Endothelial cell of umbilical vein (primary cell): ENCODE results near the gene IL23A. TPM values are rescaled to one million over a fixed set of nuclear protein-coding genes. Genes with fewer than 3 reads are reported as not detected.

Source experiments
- BruUV-seq: library from RNA; stranded (reverse); fragments of 400-500 nt; replicated peaks from 2 replicates; lab custom pipeline; 2021; lab: Mats Ljungman, UMichigan
- CTCF ChIA-PET: fragments of 300-600, 350-600 bp; sonication (Branson Sonifier 250); formaldehyde crosslinking; loops from one replicate; lab custom pipeline; 2021; ENCODE audit warnings: antibody characterized with exemption, inconsistent platforms; lab: Charles Lee
- POLR2A ChIA-PET: fragments of 300-600, 350-600 bp; sonication (Branson Sonifier 250); formaldehyde crosslinking; loops from one replicate; lab custom pipeline; 2021; ENCODE audit warnings: antibody characterized with exemption, inconsistent platforms; lab: Charles Lee
- DNase-seq: peaks from one replicate; pipeline ENCODE4 v3.0.0-alpha.2; 2011; ENCODE audit warnings: low read depth, low spot score
- FAIRE-seq: peaks from 2 replicates; lab custom pipeline; 2011; peaks lifted over from hg19 to GRCh38; lab: Jason Lieb, UNC
- H2AFZ ChIP-seq: 2 replicates; pipeline ENCODE4 v1.6.0; 2012; ENCODE audit warnings: low read depth, low read length, control low read depth, inconsistent platforms
- H3K27ac ChIP-seq: 2 replicates; pipeline ENCODE4 v1.5.1; 2011; ENCODE audit warnings: low read depth, mild to moderate bottlenecking, control low read depth, low read length, moderate library complexity; ENCODE audit not compliant: insufficient read depth
- H3K27me3 ChIP-seq, 2 experiments: 2 replicates each; pipeline versions ENCODE4 v1.6.0 to v1.6.1; 2011; ENCODE audit warnings: low read length in 2 of 2, mixed read lengths in 1 of 2; ENCODE audit not compliant: control insufficient read depth in 2 of 2, insufficient read depth in 2 of 2
- H3K36me3 ChIP-seq, 2 experiments: 2 replicates in 1 of 2; 3 replicates in 1 of 2; pipeline ENCODE4 v1.5.1; 2011; ENCODE audit warnings: low read length in 2 of 2, mild to moderate bottlenecking in 1 of 2, moderate library complexity in 1 of 2; ENCODE audit not compliant: control insufficient read depth in 2 of 2, insufficient read depth in 2 of 2; ENCODE audit errors: extremely low read depth in 1 of 2
- H3K4me1 ChIP-seq: 3 replicates; pipeline ENCODE4 v1.5.1; 2011; ENCODE audit warnings: mild to moderate bottlenecking, low read length; ENCODE audit not compliant: control insufficient read depth, insufficient read depth; ENCODE audit errors: extremely low read depth
- H3K4me2 ChIP-seq: 2 replicates; pipeline ENCODE4 v1.6.1; 2011; ENCODE audit warnings: low read length, control low read depth, mixed read lengths; ENCODE audit not compliant: insufficient read depth
- H3K4me3 ChIP-seq, 3 experiments: fragments of 200-600 bp in 1 of 3; sonication (generic), shearing (Covaris generic) in 1 of 3; replicated peaks in 1 of 3; 2 replicates each; pipeline ENCODE4 v1.5.1; 2011 to 2016; ENCODE audit warnings: control low read depth in 3 of 3, low read length in 3 of 3, mild to moderate bottlenecking in 2 of 3, inconsistent platforms in 1 of 3, low read depth in 1 of 3, moderate library complexity in 1 of 3; ENCODE audit not compliant: insufficient read depth in 1 of 3
- H3K79me2 ChIP-seq: 2 replicates; pipeline ENCODE4 v1.6.0; 2012; ENCODE audit warnings: low read length, inconsistent platforms; ENCODE audit not compliant: control insufficient read depth, insufficient read depth
- H3K9ac ChIP-seq: replicated peaks from 2 replicates; pipeline ENCODE3; 2011; ENCODE audit warnings: low read length, control low read depth; ENCODE audit not compliant: insufficient read depth; ENCODE audit errors: extremely low read depth
- H3K9me1 ChIP-seq: replicated peaks from 3 replicates; pipeline ENCODE4 v1.6.0; 2011; ENCODE audit warnings: mild to moderate bottlenecking, low read length; ENCODE audit not compliant: control insufficient read depth, insufficient read depth; ENCODE audit errors: extremely low read depth
- H3K9me3 ChIP-seq: replicated peaks from 2 replicates; pipeline ENCODE4 v1.5.1; 2012; ENCODE audit warnings: low read length, inconsistent platforms; ENCODE audit not compliant: control insufficient read depth, insufficient read depth
- H4K20me1 ChIP-seq: replicated peaks from 2 replicates; pipeline ENCODE3; 2011; ENCODE audit warnings: mild to moderate bottlenecking, low read length; ENCODE audit not compliant: control insufficient read depth, insufficient read depth; ENCODE audit errors: extremely low read depth
- CTCF ChIP-seq, 2 donors: IDR thresholded peaks; 1 replicate in 1 of 2; 2 replicates in 1 of 2; pipeline ENCODE4 v1.5.1; 2011; ENCODE audit warnings: low read length in 2 of 2, mild to moderate bottlenecking in 2 of 2, moderate library complexity in 2 of 2, control low read depth in 1 of 2, inconsistent platforms in 1 of 2, low read depth in 1 of 2; ENCODE audit not compliant: insufficient read depth in 1 of 2; ENCODE audit errors: extremely low read depth in 1 of 2
- EZH2 ChIP-seq: IDR thresholded peaks from 2 replicates; pipeline ENCODE4 v1.6.1; 2012; ENCODE audit warnings: borderline replicate concordance, low read depth, mild to moderate bottlenecking, moderate library complexity, low read length, inconsistent platforms; ENCODE audit not compliant: severe bottlenecking
- FOS ChIP-seq: IDR thresholded peaks from 2 replicates; pipeline ENCODE4 v1.6.1; 2011; ENCODE audit warnings: mild to moderate bottlenecking, low read length, moderate library complexity, borderline replicate concordance; ENCODE audit not compliant: insufficient read depth
- GATA2 ChIP-seq: IDR thresholded peaks from 2 replicates; pipeline ENCODE4 v1.7.0; 2011; ENCODE audit warnings: low read depth, mild to moderate bottlenecking, moderate library complexity, mixed read lengths, low read length; ENCODE audit not compliant: insufficient read length, insufficient read depth
- JUN ChIP-seq: IDR thresholded peaks from 2 replicates; pipeline ENCODE4 v1.6.1; 2011; ENCODE audit warnings: borderline replicate concordance, low read depth; ENCODE audit not compliant: insufficient read length, insufficient read depth
- MAX ChIP-seq: IDR thresholded peaks from 2 replicates; pipeline ENCODE4 v1.6.1; 2011; ENCODE audit not compliant: insufficient read depth, insufficient read length
- MYC ChIP-seq: IDR thresholded peaks from one replicate; pipeline ENCODE4 v1.6.1; 2011; ENCODE audit warnings: mild to moderate bottlenecking, low read depth, low read length
- POLR2A ChIP-seq: IDR thresholded peaks from 2 replicates; pipeline ENCODE4 v1.6.1; 2012; ENCODE audit warnings: low read depth, mild to moderate bottlenecking, control low read depth, low read length
- POLR2AphosphoS5 ChIP-seq: IDR thresholded peaks from 2 replicates; pipeline ENCODE4 v1.6.1; 2012; ENCODE audit warnings: low read depth, mild to moderate bottlenecking, control low read depth, low read length, moderate library complexity; ENCODE audit not compliant: insufficient read depth
- dilution Hi-C: fragments of 300-500 bp; cut with MboI; formaldehyde crosslinking; loops from one replicate; pipeline ENCODE4 v1.15.0; 2019; ENCODE audit warnings: low sequenced_read_pairs; ENCODE audit not compliant: extremely low pct_ligation_motif_present
- intact Hi-C: fragments of 100-400 bp; cut with micrococcal nuclease; formaldehyde crosslinking; loops from one replicate; pipeline ENCODE4 v1.10.0; 2022
- polyA plus RNA-seq, 4 experiments: library from polyadenylated mRNA; depleted of rRNA in 3 of 4; stranded (reverse) in 3 of 4; unstranded in 1 of 4; fragments of >200 nt; gene quantifications; 2 replicates each; pipeline versions ENCODE4 v1.2.1 to v1.2.3, GENCODE V29; 2011 to 2012; ENCODE audit warnings: missing spikeins in 1 of 4
- total RNA-seq: library from RNA; stranded (reverse); gene quantifications from 2 replicates; pipeline ENCODE4 v1.2.3, GENCODE V29; 2021

The IL23A gene
- total and polyA plus RNA-seq, 2 donors (not counting 3 experiments of a cell fraction or from before 2014, with no cell fraction given): 0.12 TPM; not detected in 1

- Histone ChIP-seq H3K79me2 (no peaks in the 10 kb centered on the region), H3K27ac (no peak overlapping the region), H3K9ac (no peak overlapping the region), H4K20me1 (no peaks in the 10 kb centered on the region), H3K4me1 (peaks cover 16% of the 10 kb centered on the region), H3K4me2 (no peak overlapping the region), H2AFZ (no peak overlapping the region), H3K4me3 (no peak overlapping the region), H3K9me1 (no peaks in the 10 kb centered on the region), H3K9me3 (no peaks in the 10 kb centered on the region), H3K27me3 (no peaks in the 10 kb centered on the region), H3K36me3 (peaks cover 0 to 2% of the 10 kb centered on the region in 2 experiments)
- CTCF ChIA-PET: no interaction called here
- dilution Hi-C loops: no loop called here
- DNase-seq (no peak), FAIRE-seq (no peak)
- BruUV-seq: no TSS peak
- TF ChIP-seq EZH2 (no peak), POLR2A (no peak), GATA2 (no peak), POLR2AphosphoS5 (no peak), JUN (no peak), FOS (no peak), MAX (no peak), CTCF (IDR thresholded peaks at IDR 0.05; ENCODE audit: extremely low read depth in 1 of 2, insufficient read depth in 1 of 2, low read depth in 1 of 2, low read length in 2 of 2) (no peak), MYC (no peak)
- intact Hi-C loops: no loop called here
- POLR2A ChIA-PET: interaction anchor here (0.7 kb wide), 1 partner anchor 74 kb away, joined by 7 read pairs; no protein-coding TSS in a partner anchor
These were observed 2.1 kb upstream of the IL23A start for GRCh38 chr12:56336361-56337167.
